ENCODE results near the gene PHOX2A. TPM values are rescaled to one million over a fixed set of nuclear protein-coding genes. Genes with fewer than 3 reads are reported as not detected.

The PHOX2A gene
- total RNA-seq, 1 donor from 2014 or later, result not detected

DNA sequence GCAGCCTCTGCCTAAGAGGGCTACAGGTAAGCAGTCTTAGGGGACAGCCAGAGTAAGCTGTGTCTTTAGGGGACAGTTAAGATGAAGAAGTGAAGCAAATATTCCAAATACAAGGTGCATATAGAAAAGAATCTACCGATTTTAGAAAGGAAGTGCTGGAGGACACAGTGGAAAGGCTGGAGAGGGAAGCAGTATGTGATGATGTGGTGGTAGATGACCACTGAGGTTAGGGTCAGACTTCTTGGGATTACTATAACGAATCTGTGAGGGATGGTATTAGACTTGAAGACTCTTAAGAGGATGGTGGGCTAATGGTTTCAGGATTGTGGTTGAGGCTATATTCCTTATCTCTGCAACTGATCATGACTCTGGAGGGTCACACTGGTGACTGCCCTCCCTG lies 40.0 kb upstream of the PHOX2A start:
- DNase-seq (ENCODE audit: extremely low spot score, unreplicated experiment), result no peak
- peaks cover 14% of the 10 kb centered on the region for H3K27me3 Mint-ChIP-seq (ENCODE audit: unreplicated experiment)
- TF ChIP-seq CTCF (IDR thresholded peaks at IDR 0.05), result no peak
- H3K27ac Mint-ChIP-seq (ENCODE audit: unreplicated experiment), result no peak overlapping the region
- H3K4me3 Mint-ChIP-seq (ENCODE audit: unreplicated experiment), result no peak overlapping the region
- peaks cover 6% of the 10 kb centered on the region for H3K4me1 Mint-ChIP-seq (ENCODE audit: unreplicated experiment)
- H3K9me3 Mint-ChIP-seq (ENCODE audit: unreplicated experiment), result no peaks in the 10 kb centered on the region
- no peaks in the 10 kb centered on the region for H3K36me3 Mint-ChIP-seq (ENCODE audit: unreplicated experiment)

DNA sequence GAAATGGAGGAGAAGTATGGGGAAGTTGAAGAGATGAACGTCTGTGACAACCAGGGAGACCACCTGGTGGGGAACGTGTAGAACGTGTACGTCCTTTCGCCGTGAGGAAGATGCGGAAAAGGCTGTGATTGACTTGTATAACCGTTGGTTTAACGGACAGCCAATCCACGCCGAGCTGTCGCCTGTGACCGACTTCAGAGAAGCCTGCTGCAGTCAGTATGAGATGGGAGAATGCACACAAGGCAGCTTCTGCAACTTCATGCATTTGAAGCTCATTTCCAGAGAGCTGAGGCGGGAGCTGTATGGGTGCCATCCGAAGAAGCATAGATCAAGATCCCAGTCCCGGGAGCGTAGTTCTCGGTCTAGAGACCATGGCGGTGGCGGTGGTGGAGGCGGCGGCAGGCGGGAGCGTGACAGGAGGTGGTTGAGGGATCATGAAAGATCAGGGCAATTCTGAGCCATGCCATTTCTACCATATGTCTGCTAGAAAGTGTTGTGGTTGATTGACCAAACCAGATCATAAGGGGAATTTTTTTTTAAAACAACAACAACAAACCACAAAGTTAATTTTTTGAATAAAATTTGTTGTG lies 36.8 kb upstream of the PHOX2A start:
- Mint-ChIP-seq H3K36me3 (ENCODE audit: unreplicated experiment) (no peaks in the 10 kb centered on the region), H3K27me3 (ENCODE audit: unreplicated experiment) (peaks cover 15% of the 10 kb centered on the region), H3K9me3 (ENCODE audit: unreplicated experiment) (no peaks in the 10 kb centered on the region), H3K4me3 (ENCODE audit: unreplicated experiment) (no peak overlapping the region), H3K4me1 (ENCODE audit: unreplicated experiment) (peaks cover 7% of the 10 kb centered on the region), H3K27ac (ENCODE audit: unreplicated experiment) (no peak overlapping the region)
- DNase-seq (ENCODE audit: extremely low spot score, unreplicated experiment), result peak; percentile 78
- TF ChIP-seq CTCF (IDR thresholded peaks at IDR 0.05), result no peak

GRCh38 chr11:72280037-72280436 lies 36.1 kb upstream of the PHOX2A start:
- no peaks in the 10 kb centered on the region for H3K36me3 Mint-ChIP-seq (ENCODE audit: unreplicated experiment)
- H3K4me1 Mint-ChIP-seq (ENCODE audit: unreplicated experiment), result peaks cover 7% of the 10 kb centered on the region
- TF ChIP-seq CTCF (IDR thresholded peaks at IDR 0.05), result no peak
- H3K9me3 Mint-ChIP-seq (ENCODE audit: unreplicated experiment), result no peaks in the 10 kb centered on the region
- no peak overlapping the region for H3K27ac Mint-ChIP-seq (ENCODE audit: unreplicated experiment)
- no peak overlapping the region for H3K4me3 Mint-ChIP-seq (ENCODE audit: unreplicated experiment)
- DNase-seq (ENCODE audit: extremely low spot score, unreplicated experiment), result no peak
- peaks cover 15% of the 10 kb centered on the region for H3K27me3 Mint-ChIP-seq (ENCODE audit: unreplicated experiment)

DNA sequence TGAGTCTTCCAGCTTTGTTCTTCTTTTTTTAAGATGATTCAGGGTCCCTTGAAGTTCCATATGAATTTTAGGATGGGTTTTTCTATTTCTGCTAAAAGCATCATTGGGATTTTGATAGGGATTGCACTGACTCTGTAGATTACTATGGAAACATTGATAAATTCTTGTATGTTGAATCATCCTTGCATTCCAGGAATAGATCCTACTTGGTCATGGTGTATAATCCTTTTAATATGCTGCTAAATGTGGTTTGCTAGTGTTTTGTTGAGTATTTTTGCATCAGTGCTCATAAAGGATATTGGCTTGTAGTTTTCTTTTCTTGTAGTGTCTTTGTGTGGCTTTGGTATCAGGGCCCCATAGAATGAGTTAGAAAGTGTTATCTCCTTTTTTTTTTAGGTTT lies 34.9 kb upstream of the PHOX2A start:
- no peak for TF ChIP-seq CTCF (IDR thresholded peaks at IDR 0.05)
- Mint-ChIP-seq H3K36me3 (ENCODE audit: unreplicated experiment) (no peaks in the 10 kb centered on the region), H3K27me3 (ENCODE audit: unreplicated experiment) (peaks cover 14% of the 10 kb centered on the region), H3K9me3 (ENCODE audit: unreplicated experiment) (no peaks in the 10 kb centered on the region), H3K27ac (ENCODE audit: unreplicated experiment) (no peak overlapping the region), H3K4me3 (ENCODE audit: unreplicated experiment) (no peak overlapping the region), H3K4me1 (ENCODE audit: unreplicated experiment) (peaks cover 7% of the 10 kb centered on the region)
- no peak for DNase-seq (ENCODE audit: extremely low spot score, unreplicated experiment)

GRCh38 chr11:72274435-72274834 lies 30.5 kb upstream of the PHOX2A start:
- H3K9me3 Mint-ChIP-seq (ENCODE audit: unreplicated experiment), result no peaks in the 10 kb centered on the region
- no peak for TF ChIP-seq CTCF (IDR thresholded peaks at IDR 0.05)
- no peak overlapping the region for H3K4me3 Mint-ChIP-seq (ENCODE audit: unreplicated experiment)
- H3K36me3 Mint-ChIP-seq (ENCODE audit: unreplicated experiment), result no peaks in the 10 kb centered on the region
- H3K27me3 Mint-ChIP-seq (ENCODE audit: unreplicated experiment), result peaks cover 36% of the 10 kb centered on the region
- H3K4me1 Mint-ChIP-seq (ENCODE audit: unreplicated experiment), result peaks cover 4% of the 10 kb centered on the region
- H3K27ac Mint-ChIP-seq (ENCODE audit: unreplicated experiment), result no peak overlapping the region
- DNase-seq (ENCODE audit: extremely low spot score, unreplicated experiment), result no peak
